Osteoblast (primary cell): ENCODE measurements around the gene TMEM185A. TPM values are rescaled to one million over a fixed set of nuclear protein-coding genes. Genes with fewer than 3 reads are reported as not detected.
"Not testable (repeated sequence)": the region's sequence is repeated elsewhere in the genome, so short reads cannot be mapped to it uniquely, and the experiment has no call there.

Experiments
- DNase-seq: peaks from one replicate; pipeline ENCODE4 v3.0.0; 2011; ENCODE audit warnings: low spot score, mixed read lengths; ENCODE audit not compliant: insufficient read length; ENCODE audit errors: missing footprints
- H2AFZ ChIP-seq: 2 replicates; pipeline ENCODE4 v1.6.0; 2011; ENCODE audit warnings: mild to moderate bottlenecking, low read length
- H3K27ac ChIP-seq: 2 replicates; pipeline ENCODE4 v1.5.1; 2011; ENCODE audit warnings: mild to moderate bottlenecking, low read depth, low read length, moderate library complexity
- H3K27me3 ChIP-seq: 2 replicates; pipeline ENCODE4 v1.6.0; 2012; ENCODE audit warnings: mild to moderate bottlenecking, control low read depth, inconsistent platforms, low read length, moderate library complexity; ENCODE audit not compliant: insufficient read depth
- H3K36me3 ChIP-seq: 2 replicates; pipeline ENCODE4 v1.5.1; 2011; ENCODE audit warnings: mild to moderate bottlenecking, low read length, control low read depth, moderate library complexity; ENCODE audit not compliant: insufficient read depth
- H3K4me1 ChIP-seq: 2 replicates; pipeline ENCODE4 v1.5.1; 2011; ENCODE audit warnings: mild to moderate bottlenecking, low read length, control low read depth, moderate library complexity; ENCODE audit not compliant: insufficient read depth
- H3K4me2 ChIP-seq: 2 replicates; pipeline ENCODE4 v1.6.0; 2011; ENCODE audit warnings: mild to moderate bottlenecking, low read length; ENCODE audit not compliant: insufficient read depth
- H3K4me3 ChIP-seq: fragments of 200-600 bp; sonication (generic); 3 replicates; pipeline ENCODE4 v1.5.1; 2012; ENCODE audit warnings: mild to moderate bottlenecking, low read length, inconsistent platforms; ENCODE audit not compliant: insufficient read depth
- H3K79me2 ChIP-seq: 2 replicates; pipeline ENCODE4 v1.6.0; 2012; ENCODE audit warnings: mild to moderate bottlenecking, low read length, control low read depth, inconsistent platforms; ENCODE audit not compliant: insufficient read depth
- H3K9me3 ChIP-seq: 2 replicates; pipeline ENCODE4 v1.5.1; 2011; ENCODE audit warnings: low read depth, low read length, control low read depth
- H4K20me1 ChIP-seq: 2 replicates; pipeline ENCODE4 v1.6.0; 2012; ENCODE audit warnings: mild to moderate bottlenecking, low read length, control low read depth; ENCODE audit not compliant: insufficient read depth
- CTCF ChIP-seq: IDR thresholded peaks from 2 replicates; pipeline ENCODE4 v1.5.1; 2011; ENCODE audit warnings: mild to moderate bottlenecking, low read depth, low read length, moderate library complexity; ENCODE audit errors: extremely low read depth
- total RNA-seq: library from RNA; depleted of rRNA; stranded (reverse); fragments of >200 nt; gene quantifications from 2 replicates; pipeline ENCODE4 v1.2.3, GENCODE V29; 2012

TMEM185A gene
- total RNA-seq, 1 donor, result 16.6 TPM

DNA sequence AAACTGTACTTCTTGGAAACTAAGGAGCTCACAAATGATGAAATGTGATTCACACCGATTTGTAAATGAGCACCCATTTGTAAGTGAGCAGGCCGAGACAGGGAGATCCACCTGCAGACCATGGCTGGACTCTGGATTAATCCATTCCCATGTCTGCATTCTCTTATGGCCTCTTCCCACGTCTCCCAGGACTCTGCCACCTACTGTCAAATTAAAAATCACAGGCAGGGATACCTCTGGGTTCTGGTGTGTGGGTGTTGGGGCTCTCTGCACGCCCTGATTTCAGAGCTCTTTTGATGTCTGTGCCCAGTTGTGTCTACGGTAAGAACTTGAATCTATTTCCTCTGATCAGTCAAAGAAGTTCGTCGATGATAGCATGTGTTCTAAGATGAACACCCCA, 40.6 kb downstream of the TMEM185A start:
- not testable (repeated sequence) for H4K20me1 ChIP-seq, H3K4me3 ChIP-seq, H3K4me1 ChIP-seq, DNase-seq, H3K9me3 ChIP-seq, H3K79me2 ChIP-seq, H3K27ac ChIP-seq, H3K4me2 ChIP-seq, H2AFZ ChIP-seq, H3K27me3 ChIP-seq, H3K36me3 ChIP-seq

- not testable (repeated sequence) for DNase-seq
Measured at GRCh38 chrX:149587359-149587758, 44.2 kb downstream of the TMEM185A start, which contains the start of gene MAGEA9B. Gene MAGEA9B, minus strand, starts transcription at chrX:149587459. Its CDS starts 4,280 bp downstream, at chrX:149583179.

GRCh38 chrX:149585631-149586030, 46.0 kb downstream of the TMEM185A start:
- H4K20me1 ChIP-seq, H3K9me3 ChIP-seq, H3K4me2 ChIP-seq, H3K36me3 ChIP-seq, H3K27me3 ChIP-seq, H3K27ac ChIP-seq, H3K4me3 ChIP-seq, H3K4me1 ChIP-seq, DNase-seq, H2AFZ ChIP-seq, H3K79me2 ChIP-seq: not testable (repeated sequence)

More at GRCh38 chrX:149587359-149587758, 44.2 kb downstream of the TMEM185A start, which contains the start of gene MAGEA9B:
- H2AFZ ChIP-seq, H3K36me3 ChIP-seq, H3K9me3 ChIP-seq, H3K27me3 ChIP-seq, H3K4me2 ChIP-seq, H3K4me3 ChIP-seq, H3K79me2 ChIP-seq, H4K20me1 ChIP-seq, H3K27ac ChIP-seq, H3K4me1 ChIP-seq: not testable (repeated sequence)

GRCh38 chrX:149573456-149573855, 58.1 kb downstream of the TMEM185A start:
- not testable (repeated sequence) for H4K20me1 ChIP-seq, H3K4me3 ChIP-seq, H3K27ac ChIP-seq, H3K4me1 ChIP-seq, H3K79me2 ChIP-seq, H3K27me3 ChIP-seq, H2AFZ ChIP-seq, DNase-seq, H3K4me2 ChIP-seq, H3K36me3 ChIP-seq, H3K9me3 ChIP-seq

- DNase-seq, result no peak
Measured at GRCh38 chrX:149572743-149573142, 58.8 kb downstream of the TMEM185A start.

More at GRCh38 chrX:149572743-149573142, 58.8 kb downstream of the TMEM185A start:
- Histone ChIP-seq H2AFZ (no peak overlapping the region), H3K4me1 (no peaks in the 10 kb centered on the region), H3K4me2 (no peak overlapping the region), H3K4me3 (no peak overlapping the region), H3K36me3 (no peaks in the 10 kb centered on the region), H3K27ac (no peak overlapping the region), H3K27me3 (peaks cover 2% of the 10 kb centered on the region), H4K20me1 (no peaks in the 10 kb centered on the region), H3K9me3 (no peaks in the 10 kb centered on the region), H3K79me2 (no peaks in the 10 kb centered on the region)
- TF ChIP-seq CTCF, result no peak
